HepG2 (cell line): ENCODE results near the gene RNF123. TPM values are rescaled to one million over a fixed set of nuclear protein-coding genes. Genes with fewer than 3 reads are reported as not detected.

Experiments
- ATF7-NPFF ChIP-seq: sonication (generic); formaldehyde crosslinking; IDR thresholded peaks from 2 replicates; pipeline ENCODE4 v1.8.1; 2023; ENCODE audit warnings: mild to moderate bottlenecking, low read depth, missing genetic modification reagents, moderate library complexity
- BRD4 ChIP-seq: sonication (generic); formaldehyde crosslinking; IDR thresholded peaks from 2 replicates; pipeline ENCODE4 v1.4.0; 2020; ENCODE audit warnings: missing genetic modification reagents
- ELF1 ChIP-seq: sonication (generic); formaldehyde crosslinking; IDR thresholded peaks from 2 replicates; pipeline ENCODE4 v1.4.0; 2020; ENCODE audit warnings: missing genetic modification reagents
- FIP1L1 ChIP-seq: fragments of 200-400 bp; formaldehyde crosslinking; IDR thresholded peaks from 2 replicates; pipeline ENCODE4 v1.6.1; 2018; ENCODE audit warnings: low read depth, mild to moderate bottlenecking, low read length, moderate library complexity, borderline replicate concordance; ENCODE audit not compliant: insufficient read depth
- HIC2 ChIP-seq: sonication (generic); formaldehyde crosslinking; IDR thresholded peaks from 2 replicates; pipeline ENCODE4 v1.9.0; 2022; ENCODE audit warnings: low read depth, missing genetic modification reagents
- HINFP ChIP-seq: sonication (generic); formaldehyde crosslinking; IDR thresholded peaks from 2 replicates; pipeline ENCODE4 v1.4.0; 2020; ENCODE audit warnings: low read depth, mild to moderate bottlenecking, missing genetic modification reagents
- HOXA5 ChIP-seq: sonication (generic); formaldehyde crosslinking; IDR thresholded peaks from 2 replicates; pipeline ENCODE4 v1.4.0; 2020; ENCODE audit warnings: missing genetic modification reagents
- LCORL ChIP-seq, 2 experiments: fragments of 450-650 bp in 1 of 2; sonication (generic) in 1 of 2; formaldehyde crosslinking in 1 of 2; IDR thresholded peaks; 2 replicates each; pipeline versions ENCODE4 v1.5.0 to v1.6.1; 2017 to 2020; ENCODE audit warnings: antibody characterized with exemption in 1 of 2, missing genetic modification reagents in 1 of 2
- MAZ ChIP-seq, 2 experiments: sonication (generic) in 1 of 2; formaldehyde crosslinking in 1 of 2; IDR thresholded peaks; 2 replicates each; pipeline versions ENCODE4 v1.5.0 to v1.6.1; 2012 to 2020; ENCODE audit warnings: low read depth in 2 of 2, mild to moderate bottlenecking in 2 of 2, borderline replicate concordance in 1 of 2, improper control_type of control experiment in 1 of 2, low read length in 1 of 2, missing genetic modification reagents in 1 of 2, moderate library complexity in 1 of 2
- NR0B2 ChIP-seq: sonication (generic); formaldehyde crosslinking; IDR thresholded peaks from 2 replicates; pipeline ENCODE4 v1.4.0; 2020; ENCODE audit warnings: mild to moderate bottlenecking, missing genetic modification reagents
- PHF5A ChIP-seq: IDR thresholded peaks from one replicate; pipeline ENCODE4 v1.6.1; 2018; ENCODE audit warnings: low read depth, missing genetic modification reagents; ENCODE audit not compliant: unreplicated experiment
- RFXANK ChIP-seq: IDR thresholded peaks from 2 replicates; pipeline ENCODE4 v1.6.1; 2016
- SALL1 ChIP-seq: sonication (generic); formaldehyde crosslinking; IDR thresholded peaks from 2 replicates; pipeline ENCODE4 v1.8.0; 2022; ENCODE audit warnings: mild to moderate bottlenecking, missing genetic modification reagents
- STAG1 ChIP-seq: sonication (generic); formaldehyde crosslinking; IDR thresholded peaks from 2 replicates; pipeline ENCODE4 v1.4.0; 2020; ENCODE audit warnings: missing genetic modification reagents
- TAF1 ChIP-seq: sonication (generic); formaldehyde crosslinking; IDR thresholded peaks from 2 replicates; pipeline ENCODE4 v1.4.0; 2020; ENCODE audit warnings: missing genetic modification reagents
- THAP11 ChIP-seq: IDR thresholded peaks from 2 replicates; pipeline ENCODE4 v1.6.1; 2016; ENCODE audit warnings: missing biosample characterization, missing genetic modification reagents
- TP53 ChIP-seq: sonication (generic); formaldehyde crosslinking; conservative IDR thresholded peaks from 2 replicates; pipeline ENCODE4 v1.4.0; 2020; ENCODE audit warnings: missing genetic modification reagents
- ZFP90 ChIP-seq: sonication (generic); formaldehyde crosslinking; IDR thresholded peaks from 2 replicates; pipeline ENCODE4 v1.8.0; 2022; ENCODE audit warnings: missing genetic modification reagents, mild to moderate bottlenecking, inconsistent platforms, borderline replicate concordance
- ZKSCAN8 ChIP-seq: IDR thresholded peaks from 2 replicates; pipeline ENCODE4 v1.6.1; 2016; ENCODE audit warnings: borderline replicate concordance, missing genetic modification reagents, missing compliant biosample characterization
- ZNF747 ChIP-seq: sonication (generic); formaldehyde crosslinking; IDR thresholded peaks from 2 replicates; pipeline ENCODE4 v1.8.1; 2023; ENCODE audit warnings: missing genetic modification reagents, mild to moderate bottlenecking, borderline replicate concordance
- ZNF850 ChIP-seq: sonication (generic); formaldehyde crosslinking; conservative IDR thresholded peaks from 2 replicates; pipeline ENCODE4 v1.9.0; 2021; ENCODE audit warnings: mild to moderate bottlenecking, missing genetic modification reagents
- ZXDC ChIP-seq: sonication (generic); formaldehyde crosslinking; IDR thresholded peaks from 2 replicates; pipeline ENCODE4 v1.5.0; 2020; ENCODE audit warnings: mild to moderate bottlenecking, missing genetic modification reagents
- polyA plus RNA-seq, 8 experiments: library from polyadenylated mRNA; depleted of rRNA in 3 of 8; stranded (reverse) in 7 of 8; unstranded in 1 of 8; fragments of >200 nt; fragmentation: Illumina TruSeq in 4 of 8; extraction: Trizol in 4 of 8; gene quantifications; 2 replicates each; pipeline versions ENCODE4 v1.2.1 to v1.2.3, GENCODE V29; 2011 to 2016; ENCODE audit warnings: low read depth in 4 of 8, missing spikeins in 1 of 8, mixed read lengths in 1 of 8; ENCODE audit not compliant: insufficient read depth in 1 of 8
- total RNA-seq, 5 experiments: library from RNA; depleted of rRNA; stranded (reverse); fragments of >200 nt; fragmentation: Illumina TruSeq; extraction: Trizol; gene quantifications; 2 replicates each; pipeline ENCODE4 v1.2.3, GENCODE V29; 2016; ENCODE audit warnings: low read depth in 1 of 5

RNF123 gene
- total and polyA plus RNA-seq, 2 of the 13 experiments (the other 11 are each of a cell fraction or from before 2014, with no cell fraction given): 29.9 to 82.2 TPM

- TF ChIP-seq HINFP (CRISPR knock-in tag) (peak; percentile 51; the same call in 1 of the 2 replicates), TP53 (CRISPR knock-in tag) (no peak), NR0B2 (CRISPR knock-in tag) (peak; percentile 81; the same call in 1 of the 2 replicates), PHF5A (CRISPR knock-in tag) (peak; percentile 22), SALL1 (CRISPR knock-in tag) (peak; percentile 62), BRD4 (CRISPR knock-in tag) (no peak), STAG1 (no peak), LCORL (IDR thresholded peaks at IDR 0.05) (no peak), LCORL (CRISPR knock-in tag; IDR thresholded peaks at IDR 0.05) (peak; percentile 40; the same call in 1 of the 2 replicates), ZFP90 (no peak; the same call in 1 of the 2 replicates), ZNF850 (no peak), TAF1 (CRISPR knock-in tag) (peak; percentile 63; the same call in 1 of the 2 replicates), FIP1L1 (no peak), ELF1 (CRISPR knock-in tag) (peak; percentile 57), THAP11 (CRISPR knock-in tag) (peak; percentile 89), RFXANK (CRISPR knock-in tag) (no peak), ATF7-NPFF (peak; percentile 87), ZKSCAN8 (no peak), HIC2 (CRISPR knock-in tag) (no peak), ZNF747 (peak; percentile 90), MAZ (IDR thresholded peaks at IDR 0.05; ENCODE audit: borderline replicate concordance, low read depth, low read length) (no peak), MAZ (CRISPR knock-in tag; IDR thresholded peaks at IDR 0.05; ENCODE audit: low read depth) (peak; percentile 47; the same call in 1 of the 2 replicates), ZXDC (0 out of 2 replicates have a peak, but pooled peaks have one; percentile 0), HOXA5 (CRISPR knock-in tag) (peak; percentile 47; the same call in 1 of the 2 replicates)
These were observed 34.5 kb downstream of the RNF123 start, which contains the start of gene GMPPB (continued) for GRCh38 chr3:49723628-49724551.
